Measurements from ENCODE around the gene PRCC.

DNA sequence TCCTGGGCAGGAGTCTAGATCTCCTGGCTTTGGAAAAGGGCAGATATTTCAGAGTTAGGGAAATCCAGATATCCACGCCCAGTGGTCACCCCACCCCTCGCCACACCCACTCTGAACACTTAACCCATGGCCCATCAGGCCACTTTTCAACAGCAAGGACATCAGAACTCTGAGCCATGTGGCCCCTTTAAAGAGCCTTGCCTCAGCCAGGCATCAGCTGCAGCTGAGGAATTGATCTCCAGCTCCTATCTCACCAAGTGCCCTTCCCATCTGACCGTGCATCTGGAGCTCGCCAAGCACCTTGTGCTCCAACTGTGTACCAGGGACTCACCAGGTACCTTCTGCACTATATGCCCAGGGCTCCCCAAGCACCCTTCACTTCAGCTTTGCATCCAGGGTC lies 69.6 kb downstream of the PRCC start:
- TF ChIP-seq, protein P1, sequence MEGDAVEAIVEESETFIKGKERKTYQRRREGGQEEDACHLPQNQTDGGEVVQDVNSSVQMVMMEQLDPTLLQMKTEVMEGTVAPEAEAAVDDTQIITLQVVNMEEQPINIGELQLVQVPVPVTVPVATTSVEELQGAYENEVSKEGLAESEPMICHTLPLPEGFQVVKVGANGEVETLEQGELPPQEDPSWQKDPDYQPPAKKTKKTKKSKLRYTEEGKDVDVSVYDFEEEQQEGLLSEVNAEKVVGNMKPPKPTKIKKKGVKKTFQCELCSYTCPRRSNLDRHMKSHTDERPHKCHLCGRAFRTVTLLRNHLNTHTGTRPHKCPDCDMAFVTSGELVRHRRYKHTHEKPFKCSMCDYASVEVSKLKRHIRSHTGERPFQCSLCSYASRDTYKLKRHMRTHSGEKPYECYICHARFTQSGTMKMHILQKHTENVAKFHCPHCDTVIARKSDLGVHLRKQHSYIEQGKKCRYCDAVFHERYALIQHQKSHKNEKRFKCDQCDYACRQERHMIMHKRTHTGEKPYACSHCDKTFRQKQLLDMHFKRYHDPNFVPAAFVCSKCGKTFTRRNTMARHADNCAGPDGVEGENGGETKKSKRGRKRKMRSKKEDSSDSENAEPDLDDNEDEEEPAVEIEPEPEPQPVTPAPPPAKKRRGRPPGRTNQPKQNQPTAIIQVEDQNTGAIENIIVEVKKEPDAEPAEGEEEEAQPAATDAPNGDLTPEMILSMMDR (IDR thresholded peaks at IDR 0.05): no peak
- TF ChIP-seq POLR2A (IDR thresholded peaks at IDR 0.05) (no peak), EP300 (IDR thresholded peaks at IDR 0.05) (no peak)
